Osteoblast (primary cell): ENCODE results near the gene CELF2. TPM values are rescaled to one million over a fixed set of nuclear protein-coding genes. Genes with fewer than 3 reads are reported as not detected.

Source experiments
- DNase-seq: peaks from one replicate; pipeline ENCODE4 v3.0.0; 2011; ENCODE audit warnings: low spot score, mixed read lengths; ENCODE audit not compliant: insufficient read length; ENCODE audit errors: missing footprints
- H2AFZ ChIP-seq: 2 replicates; pipeline ENCODE4 v1.6.0; 2011; ENCODE audit warnings: mild to moderate bottlenecking, low read length
- H3K27ac ChIP-seq: 2 replicates; pipeline ENCODE4 v1.5.1; 2011; ENCODE audit warnings: mild to moderate bottlenecking, low read depth, low read length, moderate library complexity
- H3K27me3 ChIP-seq: 2 replicates; pipeline ENCODE4 v1.6.0; 2012; ENCODE audit warnings: mild to moderate bottlenecking, control low read depth, inconsistent platforms, low read length, moderate library complexity; ENCODE audit not compliant: insufficient read depth
- H3K36me3 ChIP-seq: 2 replicates; pipeline ENCODE4 v1.5.1; 2011; ENCODE audit warnings: mild to moderate bottlenecking, low read length, control low read depth, moderate library complexity; ENCODE audit not compliant: insufficient read depth
- H3K4me1 ChIP-seq: 2 replicates; pipeline ENCODE4 v1.5.1; 2011; ENCODE audit warnings: mild to moderate bottlenecking, low read length, control low read depth, moderate library complexity; ENCODE audit not compliant: insufficient read depth
- H3K4me2 ChIP-seq: 2 replicates; pipeline ENCODE4 v1.6.0; 2011; ENCODE audit warnings: mild to moderate bottlenecking, low read length; ENCODE audit not compliant: insufficient read depth
- H3K4me3 ChIP-seq: fragments of 200-600 bp; sonication (generic); 3 replicates; pipeline ENCODE4 v1.5.1; 2012; ENCODE audit warnings: mild to moderate bottlenecking, low read length, inconsistent platforms; ENCODE audit not compliant: insufficient read depth
- H3K79me2 ChIP-seq: 2 replicates; pipeline ENCODE4 v1.6.0; 2012; ENCODE audit warnings: mild to moderate bottlenecking, low read length, control low read depth, inconsistent platforms; ENCODE audit not compliant: insufficient read depth
- H3K9me3 ChIP-seq: 2 replicates; pipeline ENCODE4 v1.5.1; 2011; ENCODE audit warnings: low read depth, low read length, control low read depth
- H4K20me1 ChIP-seq: 2 replicates; pipeline ENCODE4 v1.6.0; 2012; ENCODE audit warnings: mild to moderate bottlenecking, low read length, control low read depth; ENCODE audit not compliant: insufficient read depth
- CTCF ChIP-seq: IDR thresholded peaks from 2 replicates; pipeline ENCODE4 v1.5.1; 2011; ENCODE audit warnings: mild to moderate bottlenecking, low read depth, low read length, moderate library complexity; ENCODE audit errors: extremely low read depth
- total RNA-seq: library from RNA; depleted of rRNA; stranded (reverse); fragments of >200 nt; gene quantifications from 2 replicates; pipeline ENCODE4 v1.2.3, GENCODE V29; 2012

The CELF2 gene
- total RNA-seq, 1 donor: 7.6 TPM

- no peak overlapping the region for H3K4me3 ChIP-seq
- no peaks in the 10 kb centered on the region for H3K27me3 ChIP-seq
- H2AFZ ChIP-seq: no peak overlapping the region
- no peaks in the 10 kb centered on the region for H3K36me3 ChIP-seq
- DNase-seq: no peak
- H3K4me1 ChIP-seq: no peaks in the 10 kb centered on the region
- H3K4me2 ChIP-seq: no peak overlapping the region
- H3K79me2 ChIP-seq: no peaks in the 10 kb centered on the region
- no peaks in the 10 kb centered on the region for H4K20me1 ChIP-seq
- no peak for TF ChIP-seq CTCF
- no peak overlapping the region for H3K27ac ChIP-seq
- H3K9me3 ChIP-seq: no peaks in the 10 kb centered on the region
Measured at GRCh38 chr10:11186374-11186773, 168.7 kb downstream of the CELF2 start.

GRCh38 chr10:11189582-11190376, 172.1 kb downstream of the CELF2 start:
- TF ChIP-seq CTCF: no peak
- DNase-seq: no peak

GRCh38 chr10:11191190-11191589, 173.5 kb downstream of the CELF2 start:
- TF ChIP-seq CTCF: no peak
- Histone ChIP-seq H4K20me1 (no peaks in the 10 kb centered on the region), H3K4me1 (no peaks in the 10 kb centered on the region), H3K36me3 (no peaks in the 10 kb centered on the region), H3K4me2 (no peak overlapping the region), H3K4me3 (no peak overlapping the region), H2AFZ (no peak overlapping the region), H3K9me3 (no peaks in the 10 kb centered on the region), H3K79me2 (no peaks in the 10 kb centered on the region), H3K27me3 (no peaks in the 10 kb centered on the region), H3K27ac (no peak overlapping the region)
- DNase-seq: no peak

More at GRCh38 chr10:11189582-11190376, 172.1 kb downstream of the CELF2 start:
- Histone ChIP-seq H3K4me1 (no peaks in the 10 kb centered on the region), H4K20me1 (no peaks in the 10 kb centered on the region), H3K27me3 (no peaks in the 10 kb centered on the region), H3K27ac (no peak overlapping the region), H3K9me3 (no peaks in the 10 kb centered on the region), H3K79me2 (no peaks in the 10 kb centered on the region), H3K4me2 (no peak overlapping the region), H3K36me3 (no peaks in the 10 kb centered on the region), H2AFZ (no peak overlapping the region), H3K4me3 (no peak overlapping the region)

- H3K4me1 ChIP-seq: no peaks in the 10 kb centered on the region
- H3K9me3 ChIP-seq: no peaks in the 10 kb centered on the region
- no peaks in the 10 kb centered on the region for H4K20me1 ChIP-seq
- H3K27ac ChIP-seq: no peak overlapping the region
- H3K36me3 ChIP-seq: no peaks in the 10 kb centered on the region
- H3K4me3 ChIP-seq: no peak overlapping the region
- H3K79me2 ChIP-seq: no peaks in the 10 kb centered on the region
- H3K27me3 ChIP-seq: no peaks in the 10 kb centered on the region
- no peak for TF ChIP-seq CTCF
- DNase-seq: no peak
- H3K4me2 ChIP-seq: no peak overlapping the region
- H2AFZ ChIP-seq: no peak overlapping the region
Measured at GRCh38 chr10:11191678-11192077, 174.0 kb downstream of the CELF2 start.
